ENCODE results near the gene IRAK2. TPM values are rescaled to one million over a fixed set of nuclear protein-coding genes. Genes with fewer than 3 reads are reported as not detected.
"Not testable (repeated sequence)": the region's sequence is repeated elsewhere in the genome, so short reads cannot be mapped to it uniquely, and the experiment has no call there.

IRAK2 gene
- total RNA-seq (2014; rRNA removed; shearing (Covaris generic)), result 4.9 and 5.7 TPM in 2 replicates

- DNase-seq (ENCODE audit: low spot score), result peak; percentile 63
Measured at GRCh38 chr3:10164546-10165393, at the start of gene IRAK2. Gene IRAK2 (plus strand): TSS chr3:10164919. CDS start chr3:10164955, 36 bp downstream.

GRCh38 chr3:10115326-10116137 is 49.2 kb upstream of the IRAK2 start, which contains the start of gene BRK1:
Gene BRK1 (plus strand): TSS chr3:10115675. CDS start chr3:10115702, 27 bp downstream.
- peak; percentile 92 for DNase-seq (ENCODE audit: low spot score)

- peak; percentile 27 for DNase-seq (ENCODE audit: low spot score)
Measured at GRCh38 chr3:10116138-10116460, 48.6 kb upstream of the IRAK2 start.

- no peak for DNase-seq (ENCODE audit: low spot score)
Measured at GRCh38 chr3:10116928-10117327, 47.8 kb upstream of the IRAK2 start.

- DNase-seq (ENCODE audit: low spot score), result no peak
Measured at GRCh38 chr3:10119376-10119775, 45.3 kb upstream of the IRAK2 start.

GRCh38 chr3:10121064-10121463 is 43.7 kb upstream of the IRAK2 start:
- DNase-seq (ENCODE audit: low spot score), result no peak

- no peak for DNase-seq (ENCODE audit: low spot score)
Measured at GRCh38 chr3:10122724-10123123, 42.0 kb upstream of the IRAK2 start.

GRCh38 chr3:10135872-10136271 is 28.8 kb upstream of the IRAK2 start:
- not testable (repeated sequence) for DNase-seq (ENCODE audit: low spot score)

GRCh38 chr3:10136426-10137005 is 28.2 kb upstream of the IRAK2 start:
- no peak for DNase-seq (ENCODE audit: low spot score)

GRCh38 chr3:10137178-10137577 is 27.5 kb upstream of the IRAK2 start:
- no peak for DNase-seq (ENCODE audit: low spot score)

GRCh38 chr3:10140996-10141546 is 23.6 kb upstream of the IRAK2 start:
- no peak for DNase-seq (ENCODE audit: low spot score)

GRCh38 chr3:10142707-10143560 is 21.8 kb upstream of the IRAK2 start:
- DNase-seq (ENCODE audit: low spot score), result peak; percentile 25

- no peak for DNase-seq (ENCODE audit: low spot score)
Measured at GRCh38 chr3:10145685-10146084, 19.0 kb upstream of the IRAK2 start.

- no peak for DNase-seq (ENCODE audit: low spot score)
Measured at GRCh38 chr3:10149226-10149625, 15.5 kb upstream of the IRAK2 start.

GRCh38 chr3:10150987-10151386 is 13.7 kb upstream of the IRAK2 start:
- no peak for DNase-seq (ENCODE audit: low spot score)

- no peak for DNase-seq (ENCODE audit: low spot score)
Measured at GRCh38 chr3:10154335-10155122, 10.2 kb upstream of the IRAK2 start.

GRCh38 chr3:10155123-10155472 is 9.6 kb upstream of the IRAK2 start:
- no peak for DNase-seq (ENCODE audit: low spot score)

GRCh38 chr3:10155658-10156057 is 9.1 kb upstream of the IRAK2 start:
- DNase-seq (ENCODE audit: low spot score), result no peak

- no peak for DNase-seq (ENCODE audit: low spot score)
Measured at GRCh38 chr3:10157031-10157430, 7.7 kb upstream of the IRAK2 start.

- not testable (repeated sequence) for DNase-seq (ENCODE audit: low spot score)
Measured at GRCh38 chr3:10158555-10158954, 6.2 kb upstream of the IRAK2 start.
